ENCODE measurements around the gene SLC7A9.

DNA sequence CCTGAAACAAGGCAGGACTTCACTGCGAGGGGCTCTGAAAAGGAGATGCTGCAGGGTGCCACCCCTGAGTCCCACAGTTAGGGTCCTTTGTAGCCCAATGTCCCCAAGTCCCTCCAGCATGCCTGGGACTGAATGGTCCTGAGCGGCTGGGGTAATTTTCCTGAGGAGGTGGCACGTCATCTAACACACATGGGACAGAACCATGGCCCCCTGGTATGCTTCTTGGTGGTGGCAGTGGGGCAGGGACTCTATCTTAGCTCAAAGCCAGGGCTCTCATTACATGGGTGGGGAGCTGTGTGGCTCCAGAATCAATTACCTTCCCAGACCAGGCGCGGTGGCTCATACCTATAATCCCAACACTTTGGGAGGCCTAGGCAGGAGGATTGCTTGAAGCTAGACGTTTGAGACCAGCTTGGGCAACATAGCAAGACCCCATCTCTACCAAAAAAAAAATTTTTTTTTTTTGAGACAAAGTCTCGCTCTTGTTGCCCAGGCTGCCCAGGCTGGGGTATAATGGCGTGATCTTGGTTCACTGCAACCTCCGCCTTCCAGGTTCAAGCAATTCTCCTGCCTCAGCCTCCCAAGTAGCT, 7.9 kb upstream of the SLC7A9 start:
- TF ChIP-seq, protein P1, sequence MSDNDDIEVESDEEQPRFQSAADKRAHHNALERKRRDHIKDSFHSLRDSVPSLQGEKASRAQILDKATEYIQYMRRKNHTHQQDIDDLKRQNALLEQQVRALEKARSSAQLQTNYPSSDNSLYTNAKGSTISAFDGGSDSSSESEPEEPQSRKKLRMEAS (CRISPR knock-in tag; IDR thresholded peaks at IDR 0.05), result no peak
- TF ChIP-seq, protein P2, sequence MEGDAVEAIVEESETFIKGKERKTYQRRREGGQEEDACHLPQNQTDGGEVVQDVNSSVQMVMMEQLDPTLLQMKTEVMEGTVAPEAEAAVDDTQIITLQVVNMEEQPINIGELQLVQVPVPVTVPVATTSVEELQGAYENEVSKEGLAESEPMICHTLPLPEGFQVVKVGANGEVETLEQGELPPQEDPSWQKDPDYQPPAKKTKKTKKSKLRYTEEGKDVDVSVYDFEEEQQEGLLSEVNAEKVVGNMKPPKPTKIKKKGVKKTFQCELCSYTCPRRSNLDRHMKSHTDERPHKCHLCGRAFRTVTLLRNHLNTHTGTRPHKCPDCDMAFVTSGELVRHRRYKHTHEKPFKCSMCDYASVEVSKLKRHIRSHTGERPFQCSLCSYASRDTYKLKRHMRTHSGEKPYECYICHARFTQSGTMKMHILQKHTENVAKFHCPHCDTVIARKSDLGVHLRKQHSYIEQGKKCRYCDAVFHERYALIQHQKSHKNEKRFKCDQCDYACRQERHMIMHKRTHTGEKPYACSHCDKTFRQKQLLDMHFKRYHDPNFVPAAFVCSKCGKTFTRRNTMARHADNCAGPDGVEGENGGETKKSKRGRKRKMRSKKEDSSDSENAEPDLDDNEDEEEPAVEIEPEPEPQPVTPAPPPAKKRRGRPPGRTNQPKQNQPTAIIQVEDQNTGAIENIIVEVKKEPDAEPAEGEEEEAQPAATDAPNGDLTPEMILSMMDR (IDR thresholded peaks at IDR 0.05), result no peak
- no peak for TF ChIP-seq CBFB (CRISPR knock-in tag; IDR thresholded peaks at IDR 0.05; ENCODE audit: low read depth)
- TF ChIP-seq SMAD4 (CRISPR knock-in tag; IDR thresholded peaks at IDR 0.05), result no peak
- TF ChIP-seq, protein P3, sequence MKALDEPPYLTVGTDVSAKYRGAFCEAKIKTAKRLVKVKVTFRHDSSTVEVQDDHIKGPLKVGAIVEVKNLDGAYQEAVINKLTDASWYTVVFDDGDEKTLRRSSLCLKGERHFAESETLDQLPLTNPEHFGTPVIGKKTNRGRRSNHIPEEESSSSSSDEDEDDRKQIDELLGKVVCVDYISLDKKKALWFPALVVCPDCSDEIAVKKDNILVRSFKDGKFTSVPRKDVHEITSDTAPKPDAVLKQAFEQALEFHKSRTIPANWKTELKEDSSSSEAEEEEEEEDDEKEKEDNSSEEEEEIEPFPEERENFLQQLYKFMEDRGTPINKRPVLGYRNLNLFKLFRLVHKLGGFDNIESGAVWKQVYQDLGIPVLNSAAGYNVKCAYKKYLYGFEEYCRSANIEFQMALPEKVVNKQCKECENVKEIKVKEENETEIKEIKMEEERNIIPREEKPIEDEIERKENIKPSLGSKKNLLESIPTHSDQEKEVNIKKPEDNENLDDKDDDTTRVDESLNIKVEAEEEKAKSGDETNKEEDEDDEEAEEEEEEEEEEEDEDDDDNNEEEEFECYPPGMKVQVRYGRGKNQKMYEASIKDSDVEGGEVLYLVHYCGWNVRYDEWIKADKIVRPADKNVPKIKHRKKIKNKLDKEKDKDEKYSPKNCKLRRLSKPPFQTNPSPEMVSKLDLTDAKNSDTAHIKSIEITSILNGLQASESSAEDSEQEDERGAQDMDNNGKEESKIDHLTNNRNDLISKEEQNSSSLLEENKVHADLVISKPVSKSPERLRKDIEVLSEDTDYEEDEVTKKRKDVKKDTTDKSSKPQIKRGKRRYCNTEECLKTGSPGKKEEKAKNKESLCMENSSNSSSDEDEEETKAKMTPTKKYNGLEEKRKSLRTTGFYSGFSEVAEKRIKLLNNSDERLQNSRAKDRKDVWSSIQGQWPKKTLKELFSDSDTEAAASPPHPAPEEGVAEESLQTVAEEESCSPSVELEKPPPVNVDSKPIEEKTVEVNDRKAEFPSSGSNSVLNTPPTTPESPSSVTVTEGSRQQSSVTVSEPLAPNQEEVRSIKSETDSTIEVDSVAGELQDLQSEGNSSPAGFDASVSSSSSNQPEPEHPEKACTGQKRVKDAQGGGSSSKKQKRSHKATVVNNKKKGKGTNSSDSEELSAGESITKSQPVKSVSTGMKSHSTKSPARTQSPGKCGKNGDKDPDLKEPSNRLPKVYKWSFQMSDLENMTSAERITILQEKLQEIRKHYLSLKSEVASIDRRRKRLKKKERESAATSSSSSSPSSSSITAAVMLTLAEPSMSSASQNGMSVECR (CRISPR knock-in tag; IDR thresholded peaks at IDR 0.05; ENCODE audit: borderline replicate concordance), result no peak
- TF ChIP-seq, protein P4, sequence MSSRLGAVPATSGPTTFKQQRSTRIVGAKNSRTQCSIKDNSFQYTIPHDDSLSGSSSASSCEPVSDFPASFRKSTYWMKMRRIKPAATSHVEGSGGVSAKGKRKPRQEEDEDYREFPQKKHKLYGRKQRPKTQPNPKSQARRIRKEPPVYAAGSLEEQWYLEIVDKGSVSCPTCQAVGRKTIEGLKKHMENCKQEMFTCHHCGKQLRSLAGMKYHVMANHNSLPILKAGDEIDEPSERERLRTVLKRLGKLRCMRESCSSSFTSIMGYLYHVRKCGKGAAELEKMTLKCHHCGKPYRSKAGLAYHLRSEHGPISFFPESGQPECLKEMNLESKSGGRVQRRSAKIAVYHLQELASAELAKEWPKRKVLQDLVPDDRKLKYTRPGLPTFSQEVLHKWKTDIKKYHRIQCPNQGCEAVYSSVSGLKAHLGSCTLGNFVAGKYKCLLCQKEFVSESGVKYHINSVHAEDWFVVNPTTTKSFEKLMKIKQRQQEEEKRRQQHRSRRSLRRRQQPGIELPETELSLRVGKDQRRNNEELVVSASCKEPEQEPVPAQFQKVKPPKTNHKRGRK (CRISPR knock-in tag; IDR thresholded peaks at IDR 0.05; ENCODE audit: borderline replicate concordance), result no peak
- TF ChIP-seq, protein P5, sequence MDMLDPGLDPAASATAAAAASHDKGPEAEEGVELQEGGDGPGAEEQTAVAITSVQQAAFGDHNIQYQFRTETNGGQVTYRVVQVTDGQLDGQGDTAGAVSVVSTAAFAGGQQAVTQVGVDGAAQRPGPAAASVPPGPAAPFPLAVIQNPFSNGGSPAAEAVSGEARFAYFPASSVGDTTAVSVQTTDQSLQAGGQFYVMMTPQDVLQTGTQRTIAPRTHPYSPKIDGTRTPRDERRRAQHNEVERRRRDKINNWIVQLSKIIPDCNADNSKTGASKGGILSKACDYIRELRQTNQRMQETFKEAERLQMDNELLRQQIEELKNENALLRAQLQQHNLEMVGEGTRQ (CRISPR knock-in tag; IDR thresholded peaks at IDR 0.05), result no peak

Data from WTC11 (cell line).